Memory B cell (primary cell): Measurements from ENCODE around the gene MSTN.
A peak's percentile ranks its signal among the peaks of the same experiment; 100 is the strongest.
"Not testable (repeated sequence)": the region's sequence is repeated elsewhere in the genome, so short reads cannot be mapped to it uniquely, and the experiment has no call there.

ENCODE experiments used
- ATAC-seq: fragments of 150-1000 bp; cut with Tn5 transposase; 2 replicates; pipeline ENCODE4 v1.10.0; 2021; ENCODE audit warnings: low read depth, mild to moderate bottlenecking, moderate library complexity
- DNase-seq, 2 donors: peaks; one replicate each; pipeline ENCODE4 v3.0.0; 2022; ENCODE audit warnings: low spot score in 2 of 2
- H3K27ac Mint-ChIP-seq: one replicate; pipeline ENCODE4 v1.8.0; 2022; ENCODE audit warnings: mild to moderate bottlenecking, moderate library complexity, mixed read lengths
- H3K27me3 Mint-ChIP-seq: one replicate; pipeline ENCODE4 v1.8.0; 2022; ENCODE audit warnings: mixed read lengths
- H3K36me3 Mint-ChIP-seq: one replicate; pipeline ENCODE4 v1.8.0; 2022; ENCODE audit warnings: mild to moderate bottlenecking, mixed read lengths
- H3K4me1 Mint-ChIP-seq: one replicate; pipeline ENCODE4 v1.8.0; 2022; ENCODE audit warnings: mixed read lengths
- H3K4me3 Mint-ChIP-seq: one replicate; pipeline ENCODE4 v1.8.0; 2022; ENCODE audit warnings: mild to moderate bottlenecking, moderate library complexity, mixed read lengths
- H3K9me3 Mint-ChIP-seq: one replicate; pipeline ENCODE4 v1.8.0; 2022; ENCODE audit warnings: mixed read lengths

MSTN gene

GRCh38 chr2:190050001-190050400 is 12.5 kb downstream of the MSTN start:
- no peak overlapping the region for H3K4me3 Mint-ChIP-seq
- ATAC-seq: no peak

GRCh38 chr2:190044866-190045265 is 17.7 kb downstream of the MSTN start:
- Mint-ChIP-seq H3K27ac (no peak overlapping the region), H3K4me3 (no peak overlapping the region), H3K27me3 (peaks cover 8% of the 10 kb centered on the region), H3K9me3 (no peaks in the 10 kb centered on the region), H3K4me1 (no peaks in the 10 kb centered on the region), H3K36me3 (no peaks in the 10 kb centered on the region)
- DNase-seq (no peak), ATAC-seq (no peak)

More at GRCh38 chr2:190050001-190050400, 12.5 kb downstream of the MSTN start:
- Mint-ChIP-seq H3K36me3 (no peaks in the 10 kb centered on the region), H3K4me1 (no peaks in the 10 kb centered on the region), H3K9me3 (no peaks in the 10 kb centered on the region), H3K27ac (no peak overlapping the region), H3K27me3 (peaks cover 6% of the 10 kb centered on the region)
- no peak for DNase-seq

GRCh38 chr2:190043441-190043840 is 19.1 kb downstream of the MSTN start:
- H3K27ac Mint-ChIP-seq: no peak overlapping the region
- ATAC-seq (no peak), DNase-seq (no peak)
- no peak overlapping the region for H3K4me3 Mint-ChIP-seq
- peaks cover 10% of the 10 kb centered on the region for H3K27me3 Mint-ChIP-seq
- peaks cover 2% of the 10 kb centered on the region for H3K9me3 Mint-ChIP-seq
- H3K4me1 Mint-ChIP-seq: no peaks in the 10 kb centered on the region
- no peaks in the 10 kb centered on the region for H3K36me3 Mint-ChIP-seq

GRCh38 chr2:190036071-190036470 is 26.5 kb downstream of the MSTN start:
- no peak for DNase-seq
- peaks cover 2% of the 10 kb centered on the region for H3K9me3 Mint-ChIP-seq
- H3K27me3 Mint-ChIP-seq: peaks cover 2% of the 10 kb centered on the region
- no peak for ATAC-seq
- no peaks in the 10 kb centered on the region for H3K36me3 Mint-ChIP-seq
- H3K4me3 Mint-ChIP-seq: no peak overlapping the region
- H3K4me1 Mint-ChIP-seq: no peaks in the 10 kb centered on the region
- H3K27ac Mint-ChIP-seq: no peak overlapping the region

GRCh38 chr2:190034417-190034816 is 28.1 kb downstream of the MSTN start:
- DNase-seq, H3K4me1 Mint-ChIP-seq, H3K4me3 Mint-ChIP-seq, H3K27me3 Mint-ChIP-seq, H3K27ac Mint-ChIP-seq, H3K9me3 Mint-ChIP-seq, ATAC-seq, H3K36me3 Mint-ChIP-seq: not testable (repeated sequence)

- ATAC-seq (no peak), DNase-seq (no peak)
- Mint-ChIP-seq H3K27ac (no peak overlapping the region), H3K27me3 (peaks cover 2% of the 10 kb centered on the region), H3K4me3 (no peak overlapping the region), H3K4me1 (no peaks in the 10 kb centered on the region), H3K9me3 (no peaks in the 10 kb centered on the region), H3K36me3 (no peaks in the 10 kb centered on the region)
Measured at GRCh38 chr2:190031969-190032618, 30.4 kb downstream of the MSTN start.

- H3K27ac Mint-ChIP-seq: no peak overlapping the region
- H3K4me1 Mint-ChIP-seq: no peaks in the 10 kb centered on the region
- H3K27me3 Mint-ChIP-seq: peaks cover 4% of the 10 kb centered on the region
- peak; percentile 58 for ATAC-seq
- no peaks in the 10 kb centered on the region for H3K9me3 Mint-ChIP-seq
- peak in 1 of 2 donors; percentile 10 for DNase-seq
- no peak overlapping the region for H3K4me3 Mint-ChIP-seq
- no peaks in the 10 kb centered on the region for H3K36me3 Mint-ChIP-seq
Measured at GRCh38 chr2:190023860-190024259, 38.7 kb downstream of the MSTN start.

GRCh38 chr2:190020720-190021119 is 41.8 kb downstream of the MSTN start:
- ATAC-seq (no peak), DNase-seq (no peak)
- Mint-ChIP-seq H3K4me1 (no peaks in the 10 kb centered on the region), H3K36me3 (peaks cover 5% of the 10 kb centered on the region), H3K27me3 (peaks cover 6% of the 10 kb centered on the region), H3K27ac (no peak overlapping the region), H3K9me3 (peaks cover 14% of the 10 kb centered on the region), H3K4me3 (no peak overlapping the region)

- peaks cover 6% of the 10 kb centered on the region for H3K27me3 Mint-ChIP-seq
- no peak for ATAC-seq
- peaks cover 5% of the 10 kb centered on the region for H3K36me3 Mint-ChIP-seq
- H3K9me3 Mint-ChIP-seq: peaks cover 19% of the 10 kb centered on the region
- no peaks in the 10 kb centered on the region for H3K4me1 Mint-ChIP-seq
- no peak overlapping the region for H3K4me3 Mint-ChIP-seq
- DNase-seq: no peak
- no peak overlapping the region for H3K27ac Mint-ChIP-seq
Measured at GRCh38 chr2:190017837-190018236, 44.7 kb downstream of the MSTN start.

- H3K9me3 Mint-ChIP-seq: peaks cover 19% of the 10 kb centered on the region
- H3K4me1 Mint-ChIP-seq, DNase-seq, H3K27me3 Mint-ChIP-seq, H3K36me3 Mint-ChIP-seq, H3K27ac Mint-ChIP-seq, H3K4me3 Mint-ChIP-seq, ATAC-seq: not testable (repeated sequence)
Measured at GRCh38 chr2:190015969-190016368, 46.6 kb downstream of the MSTN start.
